Lower leg skin (tissue), 3 donors: Measurements from ENCODE around the gene PDHB.

Source experiments
- POLR2A ChIP-seq, 2 donors: fragments of 450-650 bp; IDR thresholded peaks; one replicate each; pipeline ENCODE4 v1.6.1; 2016 to 2017; ENCODE audit warnings: antibody characterized with exemption in 2 of 2, mild to moderate bottlenecking in 1 of 2, moderate library complexity in 1 of 2
- TF ChIP-seq, protein P1 (sequence below), 3 donors: fragments of 450-650 bp; IDR thresholded peaks; one replicate each; pipeline ENCODE4 v1.5.1; 2016; ENCODE audit warnings: antibody characterized with exemption in 3 of 3, mild to moderate bottlenecking in 3 of 3, moderate library complexity in 2 of 3

- TF ChIP-seq, protein P1, sequence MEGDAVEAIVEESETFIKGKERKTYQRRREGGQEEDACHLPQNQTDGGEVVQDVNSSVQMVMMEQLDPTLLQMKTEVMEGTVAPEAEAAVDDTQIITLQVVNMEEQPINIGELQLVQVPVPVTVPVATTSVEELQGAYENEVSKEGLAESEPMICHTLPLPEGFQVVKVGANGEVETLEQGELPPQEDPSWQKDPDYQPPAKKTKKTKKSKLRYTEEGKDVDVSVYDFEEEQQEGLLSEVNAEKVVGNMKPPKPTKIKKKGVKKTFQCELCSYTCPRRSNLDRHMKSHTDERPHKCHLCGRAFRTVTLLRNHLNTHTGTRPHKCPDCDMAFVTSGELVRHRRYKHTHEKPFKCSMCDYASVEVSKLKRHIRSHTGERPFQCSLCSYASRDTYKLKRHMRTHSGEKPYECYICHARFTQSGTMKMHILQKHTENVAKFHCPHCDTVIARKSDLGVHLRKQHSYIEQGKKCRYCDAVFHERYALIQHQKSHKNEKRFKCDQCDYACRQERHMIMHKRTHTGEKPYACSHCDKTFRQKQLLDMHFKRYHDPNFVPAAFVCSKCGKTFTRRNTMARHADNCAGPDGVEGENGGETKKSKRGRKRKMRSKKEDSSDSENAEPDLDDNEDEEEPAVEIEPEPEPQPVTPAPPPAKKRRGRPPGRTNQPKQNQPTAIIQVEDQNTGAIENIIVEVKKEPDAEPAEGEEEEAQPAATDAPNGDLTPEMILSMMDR (IDR thresholded peaks at IDR 0.05): no peak
- no peak for TF ChIP-seq POLR2A (IDR thresholded peaks at IDR 0.05)
Observed at GRCh38 chr3:58466899-58467563, 33.4 kb upstream of the PDHB start.
